Sciatic nerve (tissue), 2 donors: ENCODE measurements around the gene CCDC144A. TPM values are rescaled to one million over a fixed set of nuclear protein-coding genes. Genes with fewer than 3 reads are reported as not detected.
"Not testable (repeated sequence)": the region's sequence is repeated elsewhere in the genome, so short reads cannot be mapped to it uniquely, and the experiment has no call there.

Source experiments
- ATAC-seq: fragments of 200-7000 bp; cut with Tn5 transposase; one replicate; pipeline ENCODE4 v1.9.1; 2020; ENCODE audit warnings: mild to moderate bottlenecking, moderate library complexity
- DNase-seq: peaks from one replicate; pipeline ENCODE4 v3.0.0-alpha.2; 2020; ENCODE audit warnings: low spot score
- intact Hi-C: fragments of 100-400 bp; cut with DNase I; formaldehyde crosslinking; loops from one replicate; pipeline ENCODE4 v1.14.2; 2022
- total RNA-seq: library from RNA; stranded (reverse); fragmentation: NEBNext Ultra II Directional; extraction: Animal tissue kit (Norgen Biotek cat#: 25700); gene quantifications from one replicate; pipeline ENCODE4 v1.2.1, GENCODE V29; 2021
- donor health status: DM: no; HTN: no; CAD: no.
- donor health status: DM: no; HTN: no; CAD: no.

CCDC144A gene
- total RNA-seq, 1 donor from 2014 or later = 4.5 TPM

- DNase-seq, ATAC-seq, intact Hi-C loops: not testable (repeated sequence)
These were observed 55.6 kb downstream of the CCDC144A start for GRCh38 chr17:16745492-16746203.

GRCh38 chr17:16746571-16746970 lies 56.5 kb downstream of the CCDC144A start:
- DNase-seq, intact Hi-C loops: not testable (repeated sequence)
- ATAC-seq = peak; percentile 66

- DNase-seq, intact Hi-C loops: not testable (repeated sequence)
- peak; percentile 66 for ATAC-seq
These were observed 60.5 kb downstream of the CCDC144A start for GRCh38 chr17:16750515-16750914.

GRCh38 chr17:16751224-16751923 lies 61.3 kb downstream of the CCDC144A start:
- intact Hi-C loops, DNase-seq: not testable (repeated sequence)
- ATAC-seq = peak; percentile 31

GRCh38 chr17:16751924-16752287 lies 61.9 kb downstream of the CCDC144A start:
- peak; percentile 27 for ATAC-seq
- intact Hi-C loops, DNase-seq: not testable (repeated sequence)

GRCh38 chr17:16757520-16757919 lies 67.5 kb downstream of the CCDC144A start:
- intact Hi-C loops, ATAC-seq, DNase-seq: not testable (repeated sequence)

GRCh38 chr17:16758177-16758576 lies 68.1 kb downstream of the CCDC144A start:
- ATAC-seq, intact Hi-C loops, DNase-seq: not testable (repeated sequence)

- DNase-seq, intact Hi-C loops, ATAC-seq: not testable (repeated sequence)
These were observed 78.5 kb downstream of the CCDC144A start for GRCh38 chr17:16768290-16769175.

GRCh38 chr17:16772394-16773145 lies 82.5 kb downstream of the CCDC144A start:
- ATAC-seq, intact Hi-C loops, DNase-seq: not testable (repeated sequence)

GRCh38 chr17:16773146-16773522 lies 83.1 kb downstream of the CCDC144A start:
- ATAC-seq = peak; percentile 81
- intact Hi-C loops, DNase-seq: not testable (repeated sequence)

GRCh38 chr17:16787851-16788250 lies 97.8 kb downstream of the CCDC144A start:
- intact Hi-C loops, DNase-seq, ATAC-seq: not testable (repeated sequence)

GRCh38 chr17:16788889-16789536 lies 99.0 kb downstream of the CCDC144A start:
- DNase-seq, ATAC-seq, intact Hi-C loops: not testable (repeated sequence)

GRCh38 chr17:16789622-16790021 lies 99.6 kb downstream of the CCDC144A start:
- intact Hi-C loops, DNase-seq, ATAC-seq: not testable (repeated sequence)

GRCh38 chr17:16790313-16790871 lies 100.4 kb downstream of the CCDC144A start:
- DNase-seq, intact Hi-C loops: not testable (repeated sequence)
- ATAC-seq = peak; percentile 41

- intact Hi-C loops, DNase-seq, ATAC-seq: not testable (repeated sequence)
These were observed 104.2 kb downstream of the CCDC144A start for GRCh38 chr17:16794215-16794614.

GRCh38 chr17:16795894-16796293 lies 105.9 kb downstream of the CCDC144A start:
- ATAC-seq, DNase-seq, intact Hi-C loops: not testable (repeated sequence)

GRCh38 chr17:16804851-16805250 lies 114.8 kb downstream of the CCDC144A start:
- DNase-seq, ATAC-seq, intact Hi-C loops: not testable (repeated sequence)
